Ascending aorta (tissue), 2 donors: Measurements from ENCODE around the gene RUNX3. TPM values are rescaled to one million over a fixed set of nuclear protein-coding genes. Genes with fewer than 3 reads are reported as not detected.

Experiments
- DNase-seq, 2 donors: peaks; one replicate each; pipeline ENCODE4 v3.0.0-alpha.2; 2019; ENCODE audit warnings: low spot score in 2 of 2
- H3K27ac ChIP-seq, 2 donors: fragments of 200-600 bp; sonication (generic); one replicate each; pipeline ENCODE4 v1.5.1; 2016 to 2017; ENCODE audit warnings: mild to moderate bottlenecking in 1 of 2
- H3K27me3 ChIP-seq: fragments of 200-600 bp; sonication (generic); one replicate; pipeline ENCODE4 v1.5.1; 2017
- H3K36me3 ChIP-seq, 2 donors: fragments of 200-600 bp; sonication (generic); one replicate each; pipeline ENCODE4 v1.5.1; 2016
- H3K4me1 ChIP-seq, 2 donors: fragments of 200-600 bp; sonication (generic); one replicate each; pipeline ENCODE4 v1.5.1; 2016 to 2017; ENCODE audit warnings: mild to moderate bottlenecking in 1 of 2
- H3K4me3 ChIP-seq, 2 donors: fragments of 200-600 bp; sonication (generic); one replicate each; pipeline ENCODE4 v1.5.1; 2016 to 2017; ENCODE audit warnings: mild to moderate bottlenecking in 1 of 2
- H3K9me3 ChIP-seq, 2 donors: fragments of 200-600 bp; sonication (generic); one replicate each; pipeline ENCODE4 v1.5.1; 2016
- CTCF ChIP-seq, 3 experiments: fragments of 200-600 bp in 2 of 3; fragments of 450-650 bp in 1 of 3; sonication (generic) in 2 of 3; IDR thresholded peaks; one replicate each; pipeline ENCODE4 v1.5.1; 2016 to 2019; ENCODE audit warnings: antibody characterized with exemption in 3 of 3, mild to moderate bottlenecking in 1 of 3, moderate library complexity in 1 of 3
- intact Hi-C: fragments of 100-400 bp; cut with DNase I; formaldehyde crosslinking; loops from one replicate; pipeline ENCODE4 v1.15.1; 2023
- total RNA-seq: library from RNA; depleted of rRNA; stranded (reverse); fragments of >200 nt; gene quantifications from one replicate; pipeline ENCODE4 v1.1.0, GENCODE V29; 2016

Gene RUNX3
- total RNA-seq, 1 donor from 2014 or later = 0.21 TPM

GRCh38 chr1:24905979-24906720 lies 23.9 kb downstream of the RUNX3 start:
- TF ChIP-seq CTCF (IDR thresholded peaks at IDR 0.05) = no peak
- Histone ChIP-seq H3K9me3 (no peaks in the 10 kb centered on the region), H3K27ac (no peak overlapping the region), H3K36me3 (peaks cover 0 to 3% of the 10 kb centered on the region in 2 donors), H3K4me3 (no peak overlapping the region), H3K4me1 (no peaks in the 10 kb centered on the region), H3K27me3 (no peaks in the 10 kb centered on the region)
- peak in 1 of 2 donors; percentile 35 for DNase-seq
- intact Hi-C loops = no loop called here

- intact Hi-C loops = no loop called here
- Histone ChIP-seq H3K27ac (no peak overlapping the region), H3K9me3 (no peaks in the 10 kb centered on the region), H3K27me3 (no peaks in the 10 kb centered on the region), H3K36me3 (peaks cover 0 to 3% of the 10 kb centered on the region in 2 donors), H3K4me3 (no peak overlapping the region), H3K4me1 (no peaks in the 10 kb centered on the region)
- TF ChIP-seq CTCF (IDR thresholded peaks at IDR 0.05) = no peak
- DNase-seq = peak in 1 of 2 donors; percentile 50
Observed at GRCh38 chr1:24905355-24905978, 24.6 kb downstream of the RUNX3 start.

GRCh38 chr1:24904731-24905354 lies 25.2 kb downstream of the RUNX3 start:
- H3K27ac ChIP-seq = no peak overlapping the region
- peaks cover 0 to 3% of the 10 kb centered on the region in 2 donors for H3K36me3 ChIP-seq
- peak in 1 of 2 donors; percentile 38 for DNase-seq
- intact Hi-C loops = no loop called here
- no peaks in the 10 kb centered on the region for H3K4me1 ChIP-seq
- no peaks in the 10 kb centered on the region for H3K27me3 ChIP-seq
- no peak overlapping the region for H3K4me3 ChIP-seq
- TF ChIP-seq CTCF (IDR thresholded peaks at IDR 0.05) = no peak
- no peaks in the 10 kb centered on the region for H3K9me3 ChIP-seq

GRCh38 chr1:24903955-24904730 lies 25.9 kb downstream of the RUNX3 start:
- Histone ChIP-seq H3K9me3 (no peaks in the 10 kb centered on the region), H3K36me3 (peaks cover 0 to 3% of the 10 kb centered on the region in 2 donors), H3K27ac (no peak overlapping the region), H3K4me1 (no peaks in the 10 kb centered on the region), H3K27me3 (no peaks in the 10 kb centered on the region), H3K4me3 (no peak overlapping the region)
- DNase-seq = peak in 1 of 2 donors; percentile 55
- intact Hi-C loops = no loop called here
- no peak for TF ChIP-seq CTCF (IDR thresholded peaks at IDR 0.05)

- intact Hi-C loops = no loop called here
- Histone ChIP-seq H3K4me3 (no peak overlapping the region), H3K9me3 (no peaks in the 10 kb centered on the region), H3K4me1 (no peaks in the 10 kb centered on the region), H3K27ac (no peak overlapping the region), H3K36me3 (peaks cover 0 to 3% of the 10 kb centered on the region in 2 donors), H3K27me3 (no peaks in the 10 kb centered on the region)
- TF ChIP-seq CTCF (IDR thresholded peaks at IDR 0.05) = no peak
- DNase-seq = peak in 1 of 2 donors; percentile 43
Observed at GRCh38 chr1:24903560-24903954, 26.5 kb downstream of the RUNX3 start.
